GM18505 (cell line): ENCODE results near the gene CSDE1.

Experiments
- ATAC-seq: cut with Tn5 transposase; IDR thresholded peaks from one replicate; pipeline ENCODE4 v1.9.1; 2021; ENCODE audit not compliant: unreplicated experiment
- POLR2A ChIP-seq: IDR thresholded peaks from 4 replicates; pipeline ENCODE4 v1.6.1; 2011; ENCODE audit warnings: borderline replicate concordance; ENCODE audit not compliant: insufficient read depth, insufficient read length; ENCODE audit errors: extremely low read depth

Gene CSDE1

GRCh38 chr1:114670083-114671010 is 87.4 kb downstream of the CSDE1 start:
- no peak for TF ChIP-seq POLR2A
- ATAC-seq = peak; percentile 99

DNA sequence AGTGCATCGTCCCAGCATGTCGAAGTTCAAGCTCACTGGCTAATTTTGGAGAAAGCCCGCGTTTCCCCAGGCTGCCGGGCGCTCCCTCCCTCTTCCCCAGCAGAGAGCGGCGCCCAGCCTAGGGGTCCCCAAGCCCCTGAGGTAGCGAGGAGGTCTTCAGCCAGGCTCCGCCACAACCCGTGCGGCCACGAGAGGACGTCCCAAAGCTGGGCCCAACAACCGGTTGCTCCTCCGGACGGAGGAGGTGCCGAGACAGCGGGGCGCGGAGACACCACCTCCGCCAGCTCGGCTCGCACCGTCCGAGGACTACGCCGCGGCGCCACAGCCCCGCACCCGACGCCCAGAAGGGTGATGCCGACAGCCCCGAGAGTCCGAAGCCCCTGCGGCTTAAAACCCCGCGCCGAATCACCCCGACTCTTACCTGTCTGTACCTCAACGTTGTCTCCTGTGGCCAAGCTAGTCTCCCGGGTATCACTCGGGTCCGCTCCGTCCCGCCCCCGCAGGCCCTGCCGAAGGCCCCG is 88.2 kb downstream of the CSDE1 start, which contains the start of gene DENND2C:
DENND2C (minus strand) TSS at position 488 of the 521 bp plus-strand sequence. CDS start 44,065 bp downstream, outside the sequence.
- no peak for TF ChIP-seq POLR2A
- peak; percentile 55 for ATAC-seq

DNA sequence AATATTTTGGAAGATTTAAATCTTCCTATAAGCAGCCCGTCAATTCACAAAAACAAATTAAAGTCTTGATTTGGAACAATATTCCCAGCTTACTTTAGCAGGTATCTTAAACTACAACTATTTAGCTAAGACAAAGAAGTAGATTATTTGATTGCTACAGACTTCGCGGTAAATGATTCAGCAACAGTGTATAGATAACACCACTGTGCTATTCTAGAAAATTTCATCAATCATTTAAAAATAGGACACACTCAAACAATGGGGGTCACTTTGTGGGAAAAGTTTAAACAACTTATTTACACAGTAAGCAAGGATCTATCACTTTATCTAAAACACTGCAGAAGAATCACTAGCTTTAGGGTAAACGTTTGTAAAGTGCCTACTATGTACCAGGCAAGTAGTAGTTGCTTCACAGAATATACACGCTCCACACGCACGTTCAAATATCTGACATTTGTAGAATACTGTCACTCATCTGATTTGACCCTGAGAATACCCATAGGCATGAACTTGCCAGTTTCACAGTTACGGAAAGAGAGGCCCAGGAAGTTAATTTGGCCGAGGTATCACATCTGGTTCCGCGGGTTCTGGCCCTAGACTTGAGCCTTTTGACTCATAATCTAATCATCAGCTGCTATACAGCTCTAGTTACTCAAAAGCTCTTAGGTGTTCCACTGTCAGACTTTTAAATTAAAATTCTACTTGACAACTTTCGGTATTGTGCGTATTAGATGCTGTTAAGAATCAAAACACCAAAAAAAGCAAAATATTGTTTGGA is 88.8 kb downstream of the CSDE1 start:
- ATAC-seq = no peak
- TF ChIP-seq POLR2A = no peak

DNA sequence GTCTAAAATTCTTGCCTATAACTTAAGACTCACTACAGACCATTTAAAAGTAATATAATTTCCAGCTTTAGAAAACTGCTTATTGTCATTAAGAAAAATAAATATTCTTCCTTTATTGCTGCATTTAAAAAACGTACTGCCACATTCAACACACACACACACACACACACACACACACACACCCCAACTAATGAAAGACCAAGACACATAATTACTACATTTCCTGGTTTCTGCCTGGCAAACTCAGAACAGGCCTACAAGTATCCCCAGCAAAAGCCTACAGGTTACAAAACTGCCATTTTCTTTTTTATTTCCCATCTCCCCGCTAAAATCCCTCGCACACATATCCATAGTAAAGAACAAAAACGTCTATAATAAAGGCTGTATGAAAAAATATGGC is 89.4 kb downstream of the CSDE1 start:
- TF ChIP-seq POLR2A = no peak
- ATAC-seq = no peak

GRCh38 chr1:114666954-114667353 is 90.8 kb downstream of the CSDE1 start:
- ATAC-seq = no peak
- no peak for TF ChIP-seq POLR2A
